ENCODE results near the gene ISYNA1.
"Not testable (repeated sequence)": the region's sequence is repeated elsewhere in the genome, so short reads cannot be mapped to it uniquely, and the experiment has no call there.

Gene ISYNA1

GRCh38 chr19:18418483-18419194 lies 19.3 kb downstream of the ISYNA1 start:
- DNase-seq: peak; percentile 34

GRCh38 chr19:18418029-18418482 lies 19.9 kb downstream of the ISYNA1 start:
- DNase-seq: no peak

DNA sequence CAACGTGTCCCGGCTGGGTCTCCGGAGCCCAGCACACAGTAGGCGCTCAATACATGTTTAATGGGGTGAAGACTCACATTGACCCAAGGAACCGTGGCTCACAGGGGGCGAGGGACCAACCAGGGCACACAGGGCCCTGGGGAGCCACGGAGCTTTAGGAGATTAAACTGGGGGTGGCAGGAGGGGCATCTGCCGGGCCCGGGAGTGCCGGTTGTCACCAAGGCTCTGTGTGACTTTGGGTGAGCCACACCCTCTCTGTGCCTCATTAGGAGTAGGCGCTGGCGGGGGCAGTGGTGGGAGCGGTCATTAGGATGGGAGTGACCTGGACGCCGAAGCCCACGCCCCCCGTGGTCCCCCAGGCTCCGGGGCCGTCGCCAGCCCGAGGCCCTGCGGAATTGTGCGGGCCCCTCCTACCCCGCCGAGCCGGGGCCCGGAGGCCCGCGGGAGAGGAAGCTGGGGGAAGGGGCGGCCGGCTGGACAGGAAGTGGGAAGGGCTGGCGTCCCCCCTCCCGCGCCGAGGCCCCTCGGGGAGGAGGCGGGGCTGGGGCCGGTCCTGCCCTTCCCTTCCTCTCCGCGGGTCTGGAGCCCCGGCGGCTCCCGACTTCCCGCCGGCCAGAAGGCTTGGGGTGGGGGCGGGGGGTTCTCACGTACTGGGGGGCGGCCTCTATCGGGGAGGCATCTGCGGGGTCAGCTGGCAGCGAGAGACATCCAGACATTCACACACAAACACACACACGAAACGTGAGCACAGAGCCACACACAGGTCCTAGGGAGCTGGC lies 20.5 kb downstream of the ISYNA1 start:
- DNase-seq: no peak

GRCh38 chr19:18416778-18417249 lies 21.1 kb downstream of the ISYNA1 start:
- DNase-seq: peak; percentile 66

DNA sequence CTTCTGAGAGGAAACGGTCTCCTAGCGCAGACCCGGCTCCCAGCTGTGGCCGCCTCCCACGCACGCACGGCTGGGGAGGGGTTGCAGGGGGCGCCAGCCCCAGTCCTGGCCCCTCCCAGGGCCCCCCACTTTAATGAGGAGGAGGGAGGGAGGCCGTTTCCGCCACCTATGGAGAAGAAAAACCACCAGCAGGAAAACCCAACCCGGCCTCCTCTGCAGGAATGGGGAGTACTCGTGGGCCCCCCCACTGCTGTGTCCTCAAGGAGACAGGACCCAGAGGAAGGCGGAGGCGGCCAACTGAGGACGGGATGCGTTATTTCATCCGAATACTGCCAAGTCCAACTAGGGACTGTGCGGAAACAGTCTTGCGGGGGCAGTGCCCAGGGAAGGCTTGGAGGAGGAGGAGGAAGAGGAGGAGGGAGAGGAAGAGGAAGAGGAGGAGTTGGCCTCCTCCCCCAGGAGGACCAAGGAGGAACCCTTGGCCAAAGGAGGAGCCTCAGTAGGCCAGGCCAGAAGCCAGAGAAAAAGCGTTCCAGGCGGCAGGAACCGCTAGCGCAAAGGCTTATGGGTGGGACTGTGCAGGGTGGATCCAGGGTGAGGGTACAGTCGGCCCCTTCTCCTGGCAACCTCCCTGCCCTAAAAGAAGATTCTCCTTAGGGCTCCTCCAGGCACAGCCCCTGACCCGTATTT lies 22.6 kb downstream of the ISYNA1 start:
- no peak for DNase-seq

DNA sequence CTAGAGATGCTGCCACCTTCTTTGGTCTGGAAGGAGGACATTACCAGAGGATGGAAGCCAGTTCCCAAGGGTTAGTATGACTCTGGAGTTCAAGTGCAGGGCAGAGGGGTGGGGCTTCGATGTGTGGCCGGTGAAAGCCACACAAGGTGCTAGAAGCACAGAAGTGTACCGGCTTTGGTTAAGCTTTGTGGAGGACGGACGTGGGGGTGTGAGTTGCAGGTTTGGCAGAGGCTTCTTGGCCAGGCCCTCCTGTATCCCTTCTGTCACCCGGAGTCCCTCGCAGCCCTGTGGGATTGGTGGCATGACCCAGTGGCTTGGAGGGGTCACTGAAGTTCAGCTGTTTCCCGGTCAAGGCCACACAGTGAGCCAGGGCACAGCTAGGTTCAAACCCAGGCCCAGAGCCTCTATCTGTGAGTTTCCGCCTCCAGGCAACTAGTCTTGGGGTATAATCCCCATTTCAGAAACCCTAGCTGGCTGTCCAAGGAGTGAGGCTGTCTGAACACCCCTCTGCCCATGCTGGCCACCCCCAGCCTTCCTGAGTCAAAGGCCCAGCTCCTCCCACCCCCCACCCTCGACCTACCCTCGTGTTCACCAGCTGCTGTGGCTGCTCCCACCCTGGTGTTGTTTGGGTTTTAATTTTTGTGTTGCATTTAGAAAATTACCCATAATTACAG lies 23.3 kb downstream of the ISYNA1 start:
- no peak for DNase-seq

GRCh38 chr19:18412610-18413239 lies 25.2 kb downstream of the ISYNA1 start:
- no peak for DNase-seq

DNA sequence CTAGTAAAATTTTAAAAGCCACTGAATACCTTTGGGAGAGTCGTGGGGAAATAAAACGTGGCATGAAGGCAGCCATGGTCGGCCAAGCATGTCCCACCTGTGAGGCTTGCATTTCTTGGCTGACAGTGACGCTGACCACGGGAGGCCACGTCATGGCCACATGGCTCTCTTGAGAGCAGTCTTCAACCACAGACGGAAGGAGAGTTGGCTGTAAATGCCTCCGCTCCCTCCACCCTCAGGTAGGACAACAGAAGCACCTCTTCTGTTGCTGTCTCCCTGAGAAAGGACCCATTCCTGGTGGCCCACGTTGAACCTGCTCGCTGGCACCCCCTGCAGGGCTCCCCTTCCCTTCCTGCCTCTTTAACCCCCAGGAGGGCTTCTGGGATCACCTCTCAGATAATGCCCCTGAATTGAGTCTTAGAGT lies 29.9 kb downstream of the ISYNA1 start:
- no peak for DNase-seq

DNA sequence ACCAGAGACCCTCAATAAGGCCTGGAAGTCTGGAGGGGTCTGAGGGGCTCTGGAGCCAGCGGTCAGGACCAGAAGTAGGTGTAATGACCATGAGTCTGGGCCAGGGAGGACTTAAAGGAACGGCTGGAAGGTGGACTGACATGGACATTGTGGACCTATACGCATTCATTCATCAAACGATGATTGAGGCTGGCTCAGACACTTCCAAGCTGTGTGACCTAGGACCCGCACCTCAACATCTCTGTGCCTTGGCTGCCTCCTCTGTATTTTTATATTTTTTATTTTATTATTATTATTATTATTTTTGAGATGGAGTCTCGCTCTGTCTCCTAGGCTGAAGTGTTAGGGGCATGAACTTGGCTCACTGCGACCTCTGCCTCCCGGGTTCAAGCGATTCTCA lies 31.2 kb downstream of the ISYNA1 start:
- no peak for DNase-seq

DNA sequence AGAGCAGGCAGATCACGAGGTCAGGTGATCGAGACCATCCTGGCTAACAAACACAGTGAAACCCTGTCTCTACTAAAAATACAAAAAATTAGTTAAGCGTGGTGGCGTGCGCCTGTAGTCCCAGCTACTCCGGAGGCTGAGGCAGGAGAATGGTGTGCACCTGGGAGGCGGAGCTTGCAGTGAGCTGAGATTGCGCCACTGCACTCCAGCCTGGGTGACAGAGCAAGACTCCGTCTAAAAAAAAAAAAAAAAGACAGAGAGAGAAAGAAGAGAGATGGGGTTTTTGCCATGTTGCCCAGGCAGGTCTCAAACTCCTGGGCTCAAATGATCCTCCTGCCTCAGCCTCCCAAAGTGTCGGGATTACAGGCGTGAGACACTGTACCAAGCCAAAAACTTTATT lies 32.2 kb downstream of the ISYNA1 start:
- not testable (repeated sequence) for DNase-seq

- not testable (repeated sequence) for DNase-seq
These were observed 35.3 kb downstream of the ISYNA1 start for GRCh38 chr19:18402455-18403248.

- no peak for DNase-seq
These were observed 36.3 kb downstream of the ISYNA1 start for GRCh38 chr19:18401580-18402112.

- no peak for DNase-seq
These were observed 38.9 kb downstream of the ISYNA1 start for GRCh38 chr19:18399008-18399407.

- DNase-seq: no peak
These were observed 40.4 kb downstream of the ISYNA1 start, which contains the start of gene LRRC25 for GRCh38 chr19:18397242-18398202. Gene LRRC25, minus strand, starts transcription at chr19:18397622. Its CDS starts 659 bp downstream, at chr19:18396963.

DNA sequence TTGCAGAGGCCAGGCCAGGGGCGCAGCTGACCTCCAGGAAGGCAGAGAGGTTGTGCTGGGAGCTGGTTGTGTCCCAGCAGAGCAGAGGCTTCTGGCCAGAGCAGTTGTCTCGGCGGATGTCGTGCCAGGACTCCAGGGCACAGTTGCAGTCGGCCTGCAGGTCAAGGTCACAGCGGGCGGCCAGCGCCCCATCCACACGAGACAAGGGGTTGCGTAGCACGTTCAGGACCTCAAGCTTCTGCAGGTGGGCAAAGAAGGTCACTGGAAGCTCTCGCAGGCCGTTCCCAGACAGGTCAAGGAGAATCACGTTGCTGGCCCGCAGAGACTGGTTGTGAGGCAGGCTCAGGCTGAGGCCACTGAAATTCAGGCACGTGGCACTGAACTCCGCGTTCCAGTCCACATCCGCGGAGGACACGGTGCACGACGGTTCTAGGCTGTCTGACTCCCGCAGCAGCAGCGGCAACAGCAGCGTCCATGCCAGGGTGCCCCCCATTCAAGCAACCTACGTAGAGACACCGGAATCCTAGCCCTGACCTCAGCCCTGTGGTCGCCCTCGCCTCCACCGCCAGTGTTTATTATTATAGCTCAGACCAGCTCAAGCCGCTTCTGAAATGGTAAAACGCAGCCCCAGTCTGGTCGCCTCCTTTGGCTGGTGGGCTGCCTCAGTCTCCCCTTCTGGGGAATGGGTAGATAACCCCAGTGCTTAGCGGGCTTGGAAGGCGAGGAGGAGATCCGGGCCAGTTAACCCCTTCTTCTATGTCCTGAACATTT lies 41.3 kb downstream of the ISYNA1 start:
- no peak for DNase-seq

- DNase-seq: no peak
These were observed 44.1 kb downstream of the ISYNA1 start for GRCh38 chr19:18393836-18394235.

DNA sequence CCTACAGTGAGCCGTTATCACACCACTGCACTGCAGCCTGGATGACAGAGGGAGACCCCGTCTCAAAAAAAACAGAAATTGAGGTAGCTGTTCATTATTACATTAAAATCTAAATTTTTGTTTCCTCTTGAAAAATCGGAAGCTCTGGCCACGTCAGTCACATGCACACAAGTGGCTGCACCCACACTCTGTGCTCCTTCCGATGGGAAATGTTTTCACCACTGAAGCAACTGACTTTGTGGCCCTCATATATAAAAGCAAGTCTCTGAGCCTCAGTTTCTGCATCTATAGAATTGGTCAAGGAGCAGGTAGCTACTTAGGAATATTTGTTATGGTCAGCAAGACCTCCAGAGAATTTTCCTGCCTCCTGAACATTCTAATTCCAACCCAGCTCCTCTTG lies 45.0 kb downstream of the ISYNA1 start:
- DNase-seq: no peak

- no peak for DNase-seq
These were observed 45.5 kb downstream of the ISYNA1 start for GRCh38 chr19:18392417-18392816.

GRCh38 chr19:18391509-18392075 lies 46.3 kb downstream of the ISYNA1 start:
- no peak for DNase-seq

Measured in activated CD4-positive, alpha-beta T cell treated with anti-CD3 and anti-CD28 coated beads, Interleukin-2, amount 50 U/mL, for 1 hour (primary cell).